Measurements from ENCODE around the gene NRXN3. TPM values are rescaled to one million over a fixed set of nuclear protein-coding genes. Genes with fewer than 3 reads are reported as not detected.

Gene NRXN3
- total RNA-seq, 2 experiments from 2014 or later, result not detected

DNA sequence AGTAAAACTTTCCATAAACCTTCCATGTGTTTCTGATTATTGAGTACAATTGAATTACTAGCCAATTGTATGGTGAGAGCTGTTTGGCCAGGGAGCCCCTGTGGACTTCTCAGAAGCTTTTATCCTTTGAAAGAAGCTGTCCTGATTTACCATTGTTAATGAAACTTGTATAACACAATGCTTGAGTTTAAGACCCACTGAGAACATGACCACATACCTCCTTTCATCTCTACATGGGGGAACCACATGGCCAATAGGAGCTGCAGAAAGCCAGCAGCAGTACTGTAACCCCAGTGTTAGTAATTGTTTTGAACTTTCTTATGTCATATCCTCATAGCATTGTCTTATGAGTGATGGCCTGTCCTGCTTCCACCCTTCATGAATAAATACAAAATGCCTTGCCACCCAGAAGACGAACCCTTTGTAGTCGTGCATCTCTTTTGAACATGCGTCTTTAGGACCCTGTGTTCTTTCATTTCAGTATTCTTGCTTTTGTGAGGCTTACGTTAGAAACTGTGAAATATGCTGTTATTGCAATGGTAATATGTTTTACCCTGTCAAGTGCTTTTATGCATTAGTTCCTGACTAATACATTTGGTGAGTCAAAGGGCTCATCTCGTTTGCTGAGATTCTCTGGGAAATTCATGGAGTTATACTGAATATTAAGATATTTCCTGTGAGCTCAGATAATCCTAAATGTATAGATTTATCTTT lies 815.7 kb downstream of the NRXN3 start:
- POLR2A ChIA-PET, result no interaction called here
- intact Hi-C loops (cut with micrococcal nuclease; ENCODE audit: unreplicated experiment), result no loop called here
- Histone ChIP-seq H3K4me1 (ENCODE audit: insufficient read depth, low read length, poor library complexity, severe bottlenecking) (no peaks in the 10 kb centered on the region), H3K36me3 (ENCODE audit: insufficient read depth, low read length) (no peaks in the 10 kb centered on the region), H3K4me3 (ENCODE audit: low read depth, low read length, poor library complexity, severe bottlenecking) (no peak overlapping the region), H3K9me2 (ENCODE audit: insufficient read depth, low read length) (no peaks in the 10 kb centered on the region), H3K27ac (ENCODE audit: low read depth, low read length, poor library complexity, severe bottlenecking) (no peak overlapping the region), H3K9me3 (ENCODE audit: low read length) (no peaks in the 10 kb centered on the region), H3K79me2 (ENCODE audit: insufficient read depth, low read depth, low read length) (no peaks in the 10 kb centered on the region), H2AFZ (ENCODE audit: low read length) (no peak overlapping the region), H4K20me1 (ENCODE audit: insufficient read depth, low read length) (no peaks in the 10 kb centered on the region), H3K4me2 (ENCODE audit: low read length) (no peak overlapping the region)
- CTCF ChIA-PET (ENCODE audit: unreplicated experiment), result no interaction called here
- no peak for DNase-seq (ENCODE audit: low spot score)
- BruUV-seq (replicated peaks), result no TSS peak
- no peak for TF ChIP-seq EZH2phosphoT487 (IDR thresholded peaks at IDR 0.05; ENCODE audit: borderline replicate concordance, low read depth, low read length)
- TF ChIP-seq, protein P1, sequence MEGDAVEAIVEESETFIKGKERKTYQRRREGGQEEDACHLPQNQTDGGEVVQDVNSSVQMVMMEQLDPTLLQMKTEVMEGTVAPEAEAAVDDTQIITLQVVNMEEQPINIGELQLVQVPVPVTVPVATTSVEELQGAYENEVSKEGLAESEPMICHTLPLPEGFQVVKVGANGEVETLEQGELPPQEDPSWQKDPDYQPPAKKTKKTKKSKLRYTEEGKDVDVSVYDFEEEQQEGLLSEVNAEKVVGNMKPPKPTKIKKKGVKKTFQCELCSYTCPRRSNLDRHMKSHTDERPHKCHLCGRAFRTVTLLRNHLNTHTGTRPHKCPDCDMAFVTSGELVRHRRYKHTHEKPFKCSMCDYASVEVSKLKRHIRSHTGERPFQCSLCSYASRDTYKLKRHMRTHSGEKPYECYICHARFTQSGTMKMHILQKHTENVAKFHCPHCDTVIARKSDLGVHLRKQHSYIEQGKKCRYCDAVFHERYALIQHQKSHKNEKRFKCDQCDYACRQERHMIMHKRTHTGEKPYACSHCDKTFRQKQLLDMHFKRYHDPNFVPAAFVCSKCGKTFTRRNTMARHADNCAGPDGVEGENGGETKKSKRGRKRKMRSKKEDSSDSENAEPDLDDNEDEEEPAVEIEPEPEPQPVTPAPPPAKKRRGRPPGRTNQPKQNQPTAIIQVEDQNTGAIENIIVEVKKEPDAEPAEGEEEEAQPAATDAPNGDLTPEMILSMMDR (conservative IDR thresholded peaks at IDR 0.05; ENCODE audit: low read length), result no peak

DNA sequence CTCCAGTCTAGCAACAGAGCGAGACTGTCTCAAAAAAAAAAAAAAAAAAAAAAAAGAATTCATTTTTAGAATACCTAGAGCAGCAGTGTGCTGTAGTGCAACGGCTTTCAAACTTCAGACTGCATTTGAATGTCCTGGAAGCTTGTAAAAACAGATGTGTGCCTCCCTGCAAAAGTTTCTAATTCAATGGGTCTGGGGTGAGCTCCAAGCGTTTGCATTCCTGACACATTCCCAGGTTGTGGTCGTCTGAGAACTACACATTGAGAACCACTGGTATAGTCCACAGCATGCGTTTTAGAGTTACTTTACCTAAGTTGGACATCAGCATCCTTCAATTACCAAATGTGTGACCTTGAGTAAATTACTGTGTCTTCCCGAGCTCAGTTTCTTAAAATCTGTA lies 816.8 kb downstream of the NRXN3 start:
- Histone ChIP-seq H4K20me1 (ENCODE audit: insufficient read depth, low read length) (no peaks in the 10 kb centered on the region), H3K27ac (ENCODE audit: low read depth, low read length, poor library complexity, severe bottlenecking) (no peak overlapping the region), H3K9me3 (ENCODE audit: low read length) (no peaks in the 10 kb centered on the region), H3K79me2 (ENCODE audit: insufficient read depth, low read depth, low read length) (no peaks in the 10 kb centered on the region), H2AFZ (ENCODE audit: low read length) (no peak overlapping the region), H3K4me3 (ENCODE audit: low read depth, low read length, poor library complexity, severe bottlenecking) (no peak overlapping the region), H3K4me1 (ENCODE audit: insufficient read depth, low read length, poor library complexity, severe bottlenecking) (no peaks in the 10 kb centered on the region), H3K4me2 (ENCODE audit: low read length) (no peak overlapping the region), H3K36me3 (ENCODE audit: insufficient read depth, low read length) (no peaks in the 10 kb centered on the region), H3K9me2 (ENCODE audit: insufficient read depth, low read length) (no peaks in the 10 kb centered on the region)
- no TSS peak for BruUV-seq (replicated peaks)
- ChIA-PET CTCF (ENCODE audit: unreplicated experiment) (no interaction called here), POLR2A (interaction anchor here (0.6 kb wide), 2 partner anchors 9 to 265 kb away, joined by 3 to 5 read pairs; no protein-coding TSS in a partner anchor)
- intact Hi-C loops (cut with micrococcal nuclease; ENCODE audit: unreplicated experiment), result no loop called here
- no peak for DNase-seq (ENCODE audit: low spot score)
- TF ChIP-seq, protein P1 (conservative IDR thresholded peaks at IDR 0.05; ENCODE audit: low read length), result no peak
- no peak for TF ChIP-seq EZH2phosphoT487 (IDR thresholded peaks at IDR 0.05; ENCODE audit: borderline replicate concordance, low read depth, low read length)

DNA sequence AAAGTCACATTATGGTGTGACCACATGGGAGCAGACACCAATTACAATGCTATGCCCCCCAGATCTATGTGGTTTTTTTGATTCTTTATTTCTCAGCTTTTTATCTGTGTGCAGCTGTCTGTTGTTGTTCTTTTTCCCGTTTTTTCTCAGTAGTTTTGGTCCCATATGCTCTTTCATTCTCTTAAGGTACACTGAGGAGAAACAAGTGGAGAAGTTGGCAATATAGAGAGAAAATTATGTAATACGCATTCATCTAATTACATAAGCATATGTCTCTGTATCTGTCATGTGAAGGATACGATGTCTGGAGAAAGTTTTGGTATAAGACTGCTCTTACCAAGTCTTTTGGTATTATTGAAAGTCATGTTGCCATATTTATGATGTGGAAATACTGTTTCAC lies 819.0 kb downstream of the NRXN3 start:
- Histone ChIP-seq H2AFZ (ENCODE audit: low read length) (no peak overlapping the region), H3K9me2 (ENCODE audit: insufficient read depth, low read length) (no peaks in the 10 kb centered on the region), H3K4me2 (ENCODE audit: low read length) (no peak overlapping the region), H4K20me1 (ENCODE audit: insufficient read depth, low read length) (no peaks in the 10 kb centered on the region), H3K9me3 (ENCODE audit: low read length) (no peaks in the 10 kb centered on the region), H3K27ac (ENCODE audit: low read depth, low read length, poor library complexity, severe bottlenecking) (no peak overlapping the region), H3K36me3 (ENCODE audit: insufficient read depth, low read length) (no peaks in the 10 kb centered on the region), H3K4me1 (ENCODE audit: insufficient read depth, low read length, poor library complexity, severe bottlenecking) (no peaks in the 10 kb centered on the region), H3K4me3 (ENCODE audit: low read depth, low read length, poor library complexity, severe bottlenecking) (no peak overlapping the region), H3K79me2 (ENCODE audit: insufficient read depth, low read depth, low read length) (no peaks in the 10 kb centered on the region)
- POLR2A ChIA-PET, result no interaction called here
- intact Hi-C loops (cut with micrococcal nuclease; ENCODE audit: unreplicated experiment), result no loop called here
- TF ChIP-seq, protein P1 (conservative IDR thresholded peaks at IDR 0.05; ENCODE audit: low read length), result no peak
- TF ChIP-seq EZH2phosphoT487 (IDR thresholded peaks at IDR 0.05; ENCODE audit: borderline replicate concordance, low read depth, low read length), result no peak
- no TSS peak for BruUV-seq (replicated peaks)
- no peak for DNase-seq (ENCODE audit: low spot score)
- CTCF ChIA-PET (ENCODE audit: unreplicated experiment), result no interaction called here
